T-cell (primary cell): ENCODE data around the gene SIL1. TPM values are rescaled to one million over a fixed set of nuclear protein-coding genes. Genes with fewer than 3 reads are reported as not detected.
"Not testable (repeated sequence)": the region's sequence is repeated elsewhere in the genome, so short reads cannot be mapped to it uniquely, and the experiment has no call there.

Source experiments
- ATAC-seq, 4 experiments: fragments of 200-7000 bp in 3 of 4; fragments of 150-1000 bp in 1 of 4; cut with Tn5 transposase; replicated peaks in 1 of 4; 1 replicate in 3 of 4; 2 replicates in 1 of 4; pipeline ENCODE4 v1.10.0; 2021; ENCODE audit warnings: moderate library complexity in 3 of 4, mild to moderate bottlenecking in 2 of 4, moderate number of reproducible peaks in 1 of 4
- CTCF ChIA-PET, 2 donors: fragments of 300-600 bp; sonication (Branson Sonifier 250); formaldehyde crosslinking; loops; one replicate each; lab custom pipeline; 2022; ENCODE audit warnings: antibody characterized with exemption in 2 of 2; lab: Charles Lee
- POLR2A ChIA-PET, 2 donors: fragments of 300-600 bp; sonication (Branson Sonifier 250); formaldehyde crosslinking; loops; one replicate each; lab custom pipeline; 2022; ENCODE audit warnings: antibody characterized with exemption in 2 of 2; lab: Charles Lee
- DNase-seq, 35 experiments: peaks; one replicate each; pipeline versions ENCODE4 v3.0.0 to v3.0.0-alpha.2; 2013 to 2023
- H3K27ac ChIP-seq: one replicate; pipeline ENCODE4 v1.5.1; 2013; ENCODE audit warnings: low read length
- H3K27me3 ChIP-seq, 2 experiments: replicated peaks in 1 of 2; 1 replicate in 1 of 2; 2 replicates in 1 of 2; pipeline versions ENCODE4 v1.6.1 to v1.7.0; 2013; ENCODE audit warnings: low read length in 1 of 2, mixed read lengths in 1 of 2; ENCODE audit not compliant: control insufficient read depth in 2 of 2, insufficient read depth in 2 of 2; ENCODE audit errors: extremely low read depth in 1 of 2
- H3K36me3 ChIP-seq, 2 donors: 1 replicate in 1 of 2; 2 replicates in 1 of 2; pipeline versions ENCODE4 v1.6.1 to v1.7.0; 2013; ENCODE audit warnings: low read length in 1 of 2; ENCODE audit not compliant: control insufficient read depth in 2 of 2, insufficient read depth in 1 of 2; ENCODE audit errors: extremely low read depth in 1 of 2
- H3K4me1 ChIP-seq, 2 experiments: 1 replicate in 1 of 2; 2 replicates in 1 of 2; pipeline versions ENCODE4 v1.6.1 to v1.7.0; 2013; ENCODE audit warnings: low read length in 2 of 2, mixed read lengths in 1 of 2; ENCODE audit not compliant: insufficient read depth in 2 of 2, control insufficient read depth in 1 of 2; ENCODE audit errors: extremely low read depth in 1 of 2
- H3K4me3 ChIP-seq, 2 donors: 1 replicate in 1 of 2; 2 replicates in 1 of 2; pipeline versions ENCODE4 v1.5.1 to v1.7.0; 2013; ENCODE audit warnings: mild to moderate bottlenecking in 2 of 2, low read length in 1 of 2, moderate library complexity in 1 of 2; ENCODE audit not compliant: control insufficient read depth in 1 of 2; ENCODE audit errors: extremely low read depth in 1 of 2
- H3K9me3 ChIP-seq: 2 replicates; pipeline ENCODE4 v1.7.0; 2013
- H3K27ac Mint-ChIP-seq, 2 donors: one replicate each; pipeline ENCODE4 v1.8.0; 2020 to 2021; ENCODE audit warnings: mild to moderate bottlenecking in 2 of 2, mixed read lengths in 2 of 2
- H3K27me3 Mint-ChIP-seq, 2 donors: one replicate each; pipeline ENCODE4 v1.8.0; 2021 to 2022; ENCODE audit warnings: mixed read lengths in 2 of 2
- H3K36me3 Mint-ChIP-seq: one replicate; pipeline ENCODE4 v1.8.0; 2021; ENCODE audit warnings: mixed read lengths
- H3K4me1 Mint-ChIP-seq, 3 donors: one replicate each; pipeline ENCODE4 v1.8.0; 2020 to 2022; ENCODE audit warnings: mixed read lengths in 3 of 3, mild to moderate bottlenecking in 1 of 3
- H3K4me3 Mint-ChIP-seq, 3 donors: one replicate each; pipeline ENCODE4 v1.8.0; 2020 to 2022; ENCODE audit warnings: mild to moderate bottlenecking in 3 of 3, mixed read lengths in 3 of 3, moderate library complexity in 3 of 3
- H3K9me3 Mint-ChIP-seq, 3 donors: one replicate each; pipeline ENCODE4 v1.8.0; 2020 to 2022; ENCODE audit warnings: mixed read lengths in 3 of 3
- WGBS: methylation state at CpG from one replicate; pipeline ENCODE4 v1.1.5; 2013; ENCODE audit warnings: missing lambda C conversion rate; ENCODE audit not compliant: insufficient coverage; 5-methylcytosine and 5-hydroxymethylcytosine counted together
- total RNA-seq, 35 experiments: library from RNA in 6 of 35; stranded (reverse) in 6 of 35; fragments of 120-200 nt in 1 of 35; gene quantifications; one replicate each; pipeline versions ENCODE4 v1.2.1 to v1.2.4 and lab custom pipeline; 2013 to 2026

The SIL1 gene
- total RNA-seq, 5 donors from 2014 or later (not counting 1 experiment from before 2014, with no cell fraction given) = 14.2 to 16.5 (median 15.8) TPM

DNA sequence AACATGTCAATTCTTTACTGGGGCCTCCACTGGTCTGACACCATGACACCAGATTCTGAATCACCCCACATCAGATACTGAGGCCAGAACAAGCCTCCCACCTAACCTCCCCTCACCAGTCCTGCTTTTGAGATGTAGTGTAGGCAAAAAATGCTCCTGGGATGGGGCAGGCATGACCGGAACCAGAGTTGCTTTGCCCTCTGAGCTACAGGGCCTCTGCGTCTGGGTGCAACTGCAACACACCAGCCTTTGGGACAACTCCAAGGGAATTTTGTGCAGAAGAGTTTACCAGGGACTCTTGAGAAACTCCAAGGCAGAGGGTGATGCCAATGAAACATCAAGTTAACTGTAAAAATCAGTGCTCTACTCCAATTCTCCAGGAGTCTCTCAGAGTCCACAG is 79.4 kb downstream of the SIL1 start:
- no peak overlapping the region for H3K27ac Mint-ChIP-seq
- H3K36me3 Mint-ChIP-seq = peaks cover 53% of the 10 kb centered on the region
- H3K27ac ChIP-seq = no peak overlapping the region
- H3K9me3 Mint-ChIP-seq = no peaks in the 10 kb centered on the region
- no peaks in the 10 kb centered on the region for H3K4me1 ChIP-seq
- DNase-seq (no peak), ATAC-seq (no peak)
- POLR2A ChIA-PET = no interaction called here
- no peaks in the 10 kb centered on the region for H3K4me1 Mint-ChIP-seq
- no peaks in the 10 kb centered on the region for H3K27me3 Mint-ChIP-seq
- peaks cover 14 to 24% of the 10 kb centered on the region in 2 donors for H3K36me3 ChIP-seq
- no peaks in the 10 kb centered on the region for H3K27me3 ChIP-seq
- WGBS = 85% methylated on average over 2 of the region's 2 CpGs
- H3K4me3 ChIP-seq = no peak overlapping the region
- no peak overlapping the region for H3K4me3 Mint-ChIP-seq
- CTCF ChIA-PET = no interaction called here
- H3K9me3 ChIP-seq = no peaks in the 10 kb centered on the region

DNA sequence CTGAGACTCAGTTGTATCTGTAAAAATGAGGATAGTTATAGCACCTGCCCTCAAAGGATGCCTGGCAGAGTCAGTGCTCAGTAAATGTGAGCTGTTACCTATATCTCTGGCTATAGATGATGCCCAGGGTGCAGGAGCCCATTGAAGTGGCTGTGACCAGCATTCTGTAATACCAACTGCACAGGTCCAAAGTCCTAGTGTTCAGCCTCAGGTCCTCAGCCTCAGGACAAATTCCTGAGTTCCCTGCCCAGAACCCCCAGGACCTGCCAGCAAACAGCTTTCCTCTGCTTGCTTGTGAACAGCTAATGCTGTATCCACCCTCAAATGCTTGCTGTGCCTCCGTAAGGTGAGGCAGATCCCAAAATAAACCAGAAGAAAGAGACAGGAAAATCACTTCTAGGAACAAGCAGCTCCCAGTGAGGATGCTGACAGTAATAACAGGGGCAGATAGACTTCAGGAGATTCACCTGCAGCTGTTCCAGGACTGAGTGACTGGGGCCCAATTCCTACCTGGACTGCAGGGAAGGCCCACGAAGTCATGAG is 80.8 kb downstream of the SIL1 start:
- Histone ChIP-seq H3K36me3 (peaks cover 14 to 24% of the 10 kb centered on the region in 2 donors), H3K27ac (no peak overlapping the region), H3K4me3 (no peak overlapping the region), H3K9me3 (no peaks in the 10 kb centered on the region), H3K27me3 (no peaks in the 10 kb centered on the region), H3K4me1 (no peaks in the 10 kb centered on the region)
- H3K27me3 Mint-ChIP-seq = no peaks in the 10 kb centered on the region
- DNase-seq (no peak), ATAC-seq (no peak)
- ChIA-PET CTCF (no interaction called here), POLR2A (interaction anchor here in 1 of 2 donors (0.5 kb wide), 1 partner anchor 18 kb away, joined by 5 read pairs; no protein-coding TSS in a partner anchor)
- H3K27ac Mint-ChIP-seq = no peak overlapping the region
- H3K9me3 Mint-ChIP-seq = peaks cover 0 to 4% (median 0%) of the 10 kb centered on the region in 3 donors
- H3K4me1 Mint-ChIP-seq = no peaks in the 10 kb centered on the region
- WGBS = 96% methylated on average over 2 of the region's 2 CpGs
- no peak overlapping the region for H3K4me3 Mint-ChIP-seq
- peaks cover 53% of the 10 kb centered on the region for H3K36me3 Mint-ChIP-seq

DNA sequence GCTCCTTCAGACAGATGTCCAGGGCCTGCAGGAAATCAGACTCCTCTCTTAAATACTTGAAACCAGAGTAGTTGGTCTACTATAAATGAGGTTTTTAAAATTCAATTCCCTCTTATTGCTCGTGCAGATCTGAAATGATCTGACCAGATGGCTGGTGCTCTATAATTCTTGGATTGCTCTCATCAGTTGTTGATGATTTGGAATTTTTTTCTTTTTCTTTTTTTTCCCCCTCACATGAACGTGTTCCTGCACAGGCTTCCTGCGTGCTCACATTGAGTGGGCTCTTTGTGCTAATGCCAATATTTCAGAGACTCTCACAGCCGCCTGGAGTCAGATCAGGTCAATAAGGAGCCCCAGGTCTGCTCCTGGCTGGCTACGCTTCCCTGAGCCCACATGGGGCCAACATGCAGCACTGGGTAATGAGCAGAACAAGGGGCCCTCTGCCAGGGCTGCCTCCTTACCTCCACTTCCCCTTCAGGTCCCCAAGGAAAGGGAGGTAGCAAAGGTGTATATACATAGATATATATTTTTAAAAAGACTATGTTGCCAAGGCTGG is 82.0 kb downstream of the SIL1 start:
- Histone ChIP-seq H3K27ac (no peak overlapping the region), H3K9me3 (no peaks in the 10 kb centered on the region), H3K27me3 (no peaks in the 10 kb centered on the region), H3K4me1 (no peaks in the 10 kb centered on the region), H3K4me3 (no peak overlapping the region), H3K36me3 (peaks cover 14 to 22% of the 10 kb centered on the region in 2 donors)
- Mint-ChIP-seq H3K4me3 (no peak overlapping the region), H3K27ac (no peak overlapping the region), H3K36me3 (peaks cover 57% of the 10 kb centered on the region), H3K4me1 (no peaks in the 10 kb centered on the region), H3K9me3 (peaks cover 0 to 4% (median 0%) of the 10 kb centered on the region in 3 donors), H3K27me3 (no peaks in the 10 kb centered on the region)
- 100% methylated on average over 2 of the region's 5 CpGs for WGBS
- DNase-seq = no peak
- ATAC-seq = no peak
- ChIA-PET POLR2A (no interaction called here), CTCF (no interaction called here)

DNA sequence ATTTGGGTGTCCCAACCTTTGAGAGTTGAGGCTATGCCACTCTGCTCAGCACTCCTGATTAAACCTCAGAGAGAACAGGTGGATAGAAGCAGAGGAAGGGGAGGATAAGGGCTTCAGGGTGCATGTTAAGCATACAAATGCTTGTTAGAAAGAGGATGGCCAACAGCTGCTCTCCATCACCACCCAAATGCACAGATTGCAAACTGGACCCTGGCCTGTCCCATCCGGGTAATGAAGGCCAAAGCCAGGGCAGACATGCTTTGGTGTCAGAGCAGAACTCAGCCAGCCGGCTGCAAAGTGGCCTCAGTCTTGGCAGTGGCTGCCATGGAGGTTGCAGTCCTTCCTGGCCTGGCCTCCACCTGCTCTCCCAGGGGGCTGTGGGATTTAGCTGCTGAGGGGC is 84.3 kb downstream of the SIL1 start:
- ChIA-PET POLR2A (no interaction called here), CTCF (no interaction called here)
- Histone ChIP-seq H3K27ac (no peak overlapping the region), H3K27me3 (no peaks in the 10 kb centered on the region), H3K9me3 (no peaks in the 10 kb centered on the region), H3K4me1 (no peaks in the 10 kb centered on the region), H3K36me3 (peaks cover 7 to 11% of the 10 kb centered on the region in 2 donors), H3K4me3 (no peak overlapping the region)
- ATAC-seq = no peak
- Mint-ChIP-seq H3K4me1 (no peaks in the 10 kb centered on the region), H3K27ac (no peak overlapping the region), H3K9me3 (peaks cover 0 to 4% (median 0%) of the 10 kb centered on the region in 3 donors), H3K4me3 (no peak overlapping the region), H3K36me3 (peaks cover 45% of the 10 kb centered on the region), H3K27me3 (no peaks in the 10 kb centered on the region)
- no peak for DNase-seq
- 92% methylated on average over 2 of the region's 2 CpGs for WGBS

DNA sequence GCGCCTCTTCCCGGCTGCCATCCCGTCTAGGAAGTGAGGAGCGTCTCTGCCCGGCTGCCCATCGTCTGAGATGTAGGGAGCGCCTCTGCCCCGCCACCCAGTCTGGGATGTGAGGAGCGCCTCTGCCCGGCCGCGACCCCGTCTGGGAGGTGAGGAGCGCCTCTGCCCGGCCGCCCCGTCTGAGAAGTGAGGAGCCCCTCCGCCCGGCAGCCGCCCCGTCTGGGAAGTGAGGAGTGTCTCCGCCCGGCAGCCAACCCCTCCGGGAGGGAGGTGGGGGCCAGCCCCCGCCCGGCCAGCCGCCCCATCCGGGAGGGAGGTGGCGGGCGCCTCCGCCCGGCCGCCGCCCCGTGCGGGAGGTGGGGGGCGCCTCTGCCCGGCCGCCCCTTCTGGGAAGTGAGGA is 85.8 kb downstream of the SIL1 start:
- DNase-seq, POLR2A ChIA-PET, H3K4me1 Mint-ChIP-seq, H3K4me1 ChIP-seq, H3K4me3 Mint-ChIP-seq, H3K27ac ChIP-seq, CTCF ChIA-PET, H3K27me3 ChIP-seq, H3K9me3 Mint-ChIP-seq, H3K36me3 ChIP-seq, H3K27me3 Mint-ChIP-seq, H3K27ac Mint-ChIP-seq, ATAC-seq, H3K4me3 ChIP-seq, H3K9me3 ChIP-seq: not testable (repeated sequence)
- WGBS = 100% methylated on average over 4 of the region's 39 CpGs
- H3K36me3 Mint-ChIP-seq = peaks cover 39% of the 10 kb centered on the region

DNA sequence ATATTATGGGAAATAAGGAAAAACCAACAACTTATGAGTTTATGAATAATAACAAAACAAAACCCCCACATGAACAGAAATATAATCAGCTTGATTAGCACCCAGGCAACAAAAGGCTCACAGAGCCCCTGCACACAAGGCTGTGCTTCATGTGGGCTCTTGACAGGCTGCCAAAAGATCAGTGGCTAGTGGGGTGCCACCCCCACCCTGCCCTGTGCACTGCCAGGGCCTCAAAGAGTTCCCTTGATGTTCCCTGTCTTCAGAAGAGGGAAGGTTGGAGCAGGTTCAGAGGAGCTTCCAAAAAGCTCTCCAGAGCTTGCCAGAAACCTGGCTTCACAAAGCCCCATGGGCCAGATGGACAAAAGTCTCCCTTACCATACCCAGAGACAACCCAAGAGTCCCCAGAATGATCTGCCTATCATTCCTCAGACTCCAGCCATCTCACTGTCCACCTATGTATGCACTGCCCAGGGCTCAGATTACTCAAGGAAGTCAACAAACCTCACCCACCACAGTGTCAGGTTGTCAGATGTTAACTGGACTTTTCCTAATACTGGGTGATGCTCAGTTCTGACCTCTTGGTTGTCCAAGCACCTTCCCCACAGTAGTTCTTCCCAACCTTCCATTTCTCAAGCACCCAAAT is 87.5 kb downstream of the SIL1 start:
- ATAC-seq = no peak
- POLR2A ChIA-PET = no interaction called here
- CTCF ChIA-PET = no interaction called here
- Mint-ChIP-seq H3K4me1 (no peaks in the 10 kb centered on the region), H3K27me3 (no peaks in the 10 kb centered on the region), H3K36me3 (peaks cover 37% of the 10 kb centered on the region), H3K27ac (no peak overlapping the region), H3K9me3 (peaks cover 0 to 4% (median 0%) of the 10 kb centered on the region in 3 donors), H3K4me3 (no peak overlapping the region)
- Histone ChIP-seq H3K36me3 (peaks cover 0 to 6% of the 10 kb centered on the region in 2 donors), H3K9me3 (no peaks in the 10 kb centered on the region), H3K4me3 (no peak overlapping the region), H3K27me3 (no peaks in the 10 kb centered on the region), H3K27ac (no peak overlapping the region), H3K4me1 (no peaks in the 10 kb centered on the region)
- DNase-seq = no peak
